ENCODE results near the gene OIT3. TPM values are rescaled to one million over a fixed set of nuclear protein-coding genes. Genes with fewer than 3 reads are reported as not detected.

The OIT3 gene
- total RNA-seq: not detected

DNA sequence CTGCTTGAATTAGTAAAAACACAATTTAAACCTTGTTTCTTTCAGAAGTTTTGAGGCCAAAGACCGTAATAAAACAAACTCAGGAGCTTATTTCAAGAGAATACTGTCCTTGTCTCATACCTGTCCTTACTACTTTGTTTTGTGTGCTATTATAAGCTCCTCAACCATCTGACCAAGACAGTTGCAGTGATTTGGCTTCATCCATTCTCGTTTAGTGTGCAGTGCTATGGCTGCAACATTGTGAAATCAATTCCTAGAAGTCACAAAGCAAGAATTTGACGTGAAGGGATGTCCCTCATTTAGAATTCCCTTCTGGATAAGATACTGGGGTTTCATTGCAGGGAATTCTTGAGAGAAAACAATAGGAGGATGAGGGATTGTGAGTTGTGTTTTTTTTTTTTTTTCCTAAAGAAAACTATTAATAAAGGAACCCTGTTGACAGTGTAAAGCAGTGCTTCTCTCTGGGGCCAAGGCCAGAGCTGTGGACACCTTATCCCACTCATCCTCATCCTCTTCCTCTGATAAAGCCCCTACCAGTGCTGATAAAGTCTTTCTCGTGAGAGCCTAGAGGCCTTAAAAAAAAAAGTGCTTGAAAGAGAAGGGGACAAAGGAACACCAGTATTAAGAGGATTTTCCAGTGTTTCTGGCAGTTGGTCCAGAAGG lies at the start of gene OIT3:
TSS of gene OIT3 (plus strand) at position 604 of the 663 bp plus-strand sequence. CDS start 60 bp downstream, outside the sequence.
- DNase-seq (no peak), ATAC-seq (no peak)
- peaks cover 7% of the 10 kb centered on the region for H3K36me3 Mint-ChIP-seq (ENCODE audit: low read depth)
- no peak for TF ChIP-seq CTCF (IDR thresholded peaks at IDR 0.05)
- no peaks in the 10 kb centered on the region for H3K9me3 Mint-ChIP-seq
- ChIA-PET POLR2A (no interaction called here), CTCF (interaction anchor here (1.2 kb wide), 1 partner anchor 298 kb away, joined by 4 read pairs; no protein-coding TSS in a partner anchor)
- H3K4me1 Mint-ChIP-seq (ENCODE audit: low read depth): no peaks in the 10 kb centered on the region
- peaks cover 4% of the 10 kb centered on the region for H3K27me3 Mint-ChIP-seq
- no peak within 1 kb of the TSS for H3K4me3 Mint-ChIP-seq
- intact Hi-C loops (cut with micrococcal nuclease): no loop called here
- no peak within 1 kb of the TSS for H3K27ac Mint-ChIP-seq

GRCh38 chr10:72846238-72846637 lies 47.3 kb upstream of the OIT3 start:
- Mint-ChIP-seq H3K9me3 (no peaks in the 10 kb centered on the region), H3K4me3 (no peak overlapping the region), H3K36me3 (ENCODE audit: low read depth) (peaks cover 4% of the 10 kb centered on the region), H3K27me3 (no peaks in the 10 kb centered on the region), H3K27ac (no peak overlapping the region), H3K4me1 (ENCODE audit: low read depth) (peaks cover 5% of the 10 kb centered on the region)
- TF ChIP-seq CTCF (IDR thresholded peaks at IDR 0.05): no peak
- intact Hi-C loops (cut with micrococcal nuclease): no loop called here
- ChIA-PET POLR2A (interaction anchor here (0.7 kb wide), 1 partner anchor 236 kb away, joined by 4 read pairs; no protein-coding TSS in a partner anchor), CTCF (no interaction called here)
- peak; percentile 45 for ATAC-seq
- DNase-seq: no peak

- ATAC-seq (no peak), DNase-seq (no peak)
- CTCF ChIA-PET: interaction anchor here (0.7 kb wide), 1 partner anchor 13 kb away, joined by 4 read pairs; no protein-coding TSS in a partner anchor
- POLR2A ChIA-PET: no interaction called here
- H3K4me1 Mint-ChIP-seq (ENCODE audit: low read depth): no peaks in the 10 kb centered on the region
- peaks cover 4% of the 10 kb centered on the region for H3K36me3 Mint-ChIP-seq (ENCODE audit: low read depth)
- intact Hi-C loops (cut with micrococcal nuclease): no loop called here
- no peaks in the 10 kb centered on the region for H3K9me3 Mint-ChIP-seq
- H3K27me3 Mint-ChIP-seq: no peaks in the 10 kb centered on the region
- TF ChIP-seq CTCF (IDR thresholded peaks at IDR 0.05): no peak
- H3K4me3 Mint-ChIP-seq: no peak overlapping the region
- H3K27ac Mint-ChIP-seq: no peak overlapping the region
Measured at GRCh38 chr10:72847681-72848080, 45.9 kb upstream of the OIT3 start.

- Mint-ChIP-seq H3K27ac (no peak overlapping the region), H3K4me3 (no peak overlapping the region), H3K36me3 (ENCODE audit: low read depth) (peaks cover 4% of the 10 kb centered on the region), H3K9me3 (no peaks in the 10 kb centered on the region), H3K4me1 (ENCODE audit: low read depth) (no peaks in the 10 kb centered on the region), H3K27me3 (no peaks in the 10 kb centered on the region)
- intact Hi-C loops (cut with micrococcal nuclease): no loop called here
- POLR2A ChIA-PET: interaction anchor here (0.5 to 0.9 kb wide), 2 partner anchors 9 to 207 kb away, joined by 3 read pairs; no protein-coding TSS in a partner anchor
- CTCF ChIA-PET: interaction anchor here (1.1 kb wide), 1 partner anchor 25 kb away, joined by 5 read pairs; no protein-coding TSS in a partner anchor
- DNase-seq: no peak
- ATAC-seq: no peak
- TF ChIP-seq CTCF (IDR thresholded peaks at IDR 0.05): no peak
Measured at GRCh38 chr10:72850861-72851260, 42.7 kb upstream of the OIT3 start.

DNA sequence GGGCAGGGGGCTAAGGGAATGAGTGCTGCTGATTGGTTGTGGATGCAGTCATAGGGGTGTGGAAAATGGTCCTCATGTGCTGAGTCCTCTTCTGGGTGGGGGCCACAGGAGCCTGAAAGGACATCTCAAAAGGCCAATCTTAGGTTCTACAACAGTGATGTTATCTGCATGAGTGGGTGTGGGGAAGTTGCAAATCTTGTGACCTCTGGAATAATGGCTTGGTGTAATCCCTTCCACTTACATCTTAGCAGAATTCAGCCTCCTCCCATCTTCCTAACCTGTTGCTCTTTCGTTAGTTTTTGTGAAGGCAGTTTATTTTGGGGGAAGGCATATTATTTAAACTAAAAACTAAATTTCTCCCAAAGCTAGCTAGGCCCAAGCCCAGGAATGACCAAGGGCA lies 42.0 kb upstream of the OIT3 start:
- ChIA-PET POLR2A (interaction anchor here (0.8 kb wide), 1 partner anchor 425 kb away, joined by 3 read pairs; no protein-coding TSS in a partner anchor), CTCF (interaction anchor here (1.1 kb wide), 1 partner anchor 24 kb away, joined by 5 read pairs; no protein-coding TSS in a partner anchor)
- no peaks in the 10 kb centered on the region for H3K4me1 Mint-ChIP-seq (ENCODE audit: low read depth)
- H3K4me3 Mint-ChIP-seq: no peak overlapping the region
- peaks cover 4% of the 10 kb centered on the region for H3K36me3 Mint-ChIP-seq (ENCODE audit: low read depth)
- H3K27me3 Mint-ChIP-seq: no peaks in the 10 kb centered on the region
- ATAC-seq (no peak), DNase-seq (no peak)
- H3K27ac Mint-ChIP-seq: no peak overlapping the region
- no peak for TF ChIP-seq CTCF (IDR thresholded peaks at IDR 0.05)
- H3K9me3 Mint-ChIP-seq: no peaks in the 10 kb centered on the region
- intact Hi-C loops (cut with micrococcal nuclease): no loop called here
